GM18867 (cell line): ENCODE results near the gene LCNL1.

Source experiments
- ATAC-seq: cut with Tn5 transposase; IDR thresholded peaks from one replicate; pipeline ENCODE4 v1.9.1; 2021; ENCODE audit warnings: mild to moderate bottlenecking, moderate library complexity; ENCODE audit not compliant: unreplicated experiment

The LCNL1 gene

DNA sequence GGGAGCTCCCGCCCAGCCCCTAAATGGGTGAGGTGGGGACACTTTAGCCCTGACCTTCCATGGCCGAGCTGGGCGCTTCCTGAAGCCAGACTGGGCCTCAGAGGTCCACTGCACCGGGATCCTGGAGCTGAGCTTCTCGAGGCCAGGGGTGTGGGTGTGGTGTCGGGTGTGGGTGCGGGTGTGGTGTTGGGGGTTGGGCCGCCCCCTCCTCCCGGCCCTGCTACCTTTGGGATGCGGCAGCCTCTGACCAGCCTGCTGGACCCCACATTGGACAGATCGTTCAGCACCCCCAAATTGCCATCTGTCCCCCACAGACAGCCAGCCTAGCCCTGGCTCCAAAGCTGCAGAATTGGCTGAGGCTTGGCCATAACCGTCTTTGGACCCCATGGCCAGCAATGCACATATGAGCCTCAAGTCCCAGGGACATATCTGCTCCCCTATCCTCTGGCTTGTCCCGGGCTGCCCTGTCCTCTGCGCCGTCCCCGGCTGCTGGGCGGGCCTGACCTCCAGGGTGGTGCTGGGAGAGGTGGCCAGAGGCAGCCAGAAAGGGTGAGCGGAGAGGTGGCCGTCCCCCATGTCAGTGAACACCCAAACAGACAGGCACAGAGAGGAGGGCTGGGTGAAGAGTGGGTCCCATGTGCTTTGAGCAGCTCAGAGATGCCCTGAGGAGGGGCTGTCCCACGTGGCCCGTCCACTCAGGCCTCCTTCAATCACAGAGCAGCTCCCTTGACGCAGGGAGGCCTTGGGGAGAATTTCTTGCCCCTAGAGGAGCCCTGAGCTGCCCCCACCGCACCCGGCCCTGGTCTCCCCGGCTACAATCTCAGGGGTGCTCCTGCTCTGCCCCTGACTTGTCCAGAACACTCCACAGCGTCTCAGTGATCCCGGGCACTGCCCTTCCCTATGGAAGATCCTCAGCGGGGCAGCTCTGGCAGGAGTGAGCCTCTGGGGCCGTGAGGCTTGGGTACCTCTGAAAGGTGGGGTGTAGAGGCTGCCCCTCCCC, 8.9 kb upstream of the LCNL1 start:
- no peak for ATAC-seq

DNA sequence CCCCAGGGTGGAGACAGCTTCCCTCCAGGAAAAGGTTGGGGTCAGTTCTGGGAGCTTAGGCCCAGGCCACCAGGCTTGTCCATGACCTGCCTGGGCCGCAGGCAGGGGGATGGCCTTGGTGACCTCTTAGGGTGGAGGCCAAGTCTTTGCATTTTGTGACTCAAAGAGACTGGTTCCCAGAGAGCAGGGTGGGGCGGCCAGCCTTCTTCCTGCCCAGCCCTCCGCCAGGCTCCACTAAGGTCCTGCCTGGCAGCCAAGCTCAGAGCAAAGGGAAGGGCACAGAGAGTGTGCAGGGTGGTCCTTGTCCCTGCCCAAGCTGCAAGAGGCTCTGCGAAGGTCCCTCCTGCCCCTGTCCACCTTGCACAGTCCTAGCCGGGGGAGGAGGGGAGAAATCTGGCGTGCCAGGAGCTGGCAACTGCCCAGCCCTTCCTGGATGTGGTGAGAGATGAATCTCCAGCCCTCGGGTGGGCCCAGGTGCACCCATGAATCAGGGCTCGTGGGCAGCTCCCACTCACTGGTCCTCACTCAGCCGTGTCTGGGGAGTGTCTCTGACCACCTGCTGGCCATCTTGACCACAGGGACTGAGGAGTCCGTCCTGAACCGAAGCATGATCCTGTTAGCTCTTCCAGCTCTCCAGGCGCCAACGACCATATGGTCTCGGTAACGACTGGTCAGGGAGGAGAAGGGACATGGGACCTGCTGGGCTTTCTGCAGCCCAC, 7.8 kb upstream of the LCNL1 start:
- no peak for ATAC-seq

DNA sequence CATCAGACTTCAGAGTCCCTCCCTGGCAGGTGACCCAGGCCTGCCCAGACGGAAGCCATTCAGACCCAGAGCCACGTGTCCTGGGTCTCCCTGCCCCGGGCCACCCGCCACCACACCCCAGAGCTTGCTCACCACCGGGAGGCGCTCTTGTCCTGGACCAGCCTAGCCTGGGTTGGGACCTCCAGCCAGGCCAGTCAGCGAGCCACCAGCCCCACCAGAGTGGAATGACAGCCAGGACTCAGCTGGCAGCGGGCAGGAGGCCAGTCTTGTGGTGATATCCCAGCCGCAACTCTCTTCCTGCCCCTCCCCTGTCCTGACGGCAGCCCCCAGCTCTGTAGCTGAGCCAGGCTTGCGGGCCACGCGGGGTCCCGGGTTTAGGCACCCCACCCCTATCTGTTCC, 7.1 kb upstream of the LCNL1 start:
- ATAC-seq: no peak

DNA sequence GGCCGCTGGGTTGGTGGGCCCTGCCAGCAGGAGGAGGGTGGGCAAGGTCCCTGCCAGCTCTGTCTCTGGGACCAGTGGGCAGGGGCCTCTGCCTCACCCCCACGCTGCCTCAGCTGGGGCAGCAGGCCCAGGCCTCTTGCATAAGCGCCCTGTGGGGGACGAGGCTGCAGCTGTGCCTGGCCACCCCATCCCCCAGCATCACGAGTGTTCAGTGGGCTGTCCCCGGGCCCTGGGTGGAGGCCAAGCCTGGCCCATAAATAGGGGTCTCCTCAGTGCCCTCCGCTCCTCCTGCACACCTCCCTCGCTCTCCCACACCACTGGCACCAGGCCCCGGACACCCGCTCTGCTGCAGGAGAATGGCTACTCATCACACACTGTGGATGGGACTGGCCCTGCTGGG, 5.6 kb upstream of the LCNL1 start, which contains the start of gene PTGDS:
PTGDS (plus strand) TSS at position 282 of the 400 bp plus-strand sequence; CDS start at position 357, 75 bp downstream.
- ATAC-seq: no peak

DNA sequence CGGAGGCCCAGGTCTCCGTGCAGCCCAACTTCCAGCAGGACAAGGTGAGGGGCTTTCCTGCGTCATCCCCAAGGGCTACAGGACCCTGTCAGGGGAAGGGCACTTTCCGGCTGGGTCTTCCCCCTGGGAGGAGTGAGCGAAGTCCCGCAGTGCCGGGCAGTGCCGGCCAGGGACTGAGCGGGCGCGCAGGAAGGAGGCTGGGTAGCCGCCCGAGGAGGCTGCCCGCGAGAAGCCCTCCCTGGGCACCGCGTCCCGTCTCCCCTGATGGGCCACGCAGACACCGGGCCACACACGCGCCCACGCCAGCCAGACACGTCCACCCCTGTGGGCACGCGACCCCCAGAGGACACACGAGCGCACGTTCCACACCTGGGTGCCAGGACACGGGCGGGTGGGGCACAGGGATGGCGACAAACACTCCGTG, 5.1 kb upstream of the LCNL1 start:
- ATAC-seq: no peak

DNA sequence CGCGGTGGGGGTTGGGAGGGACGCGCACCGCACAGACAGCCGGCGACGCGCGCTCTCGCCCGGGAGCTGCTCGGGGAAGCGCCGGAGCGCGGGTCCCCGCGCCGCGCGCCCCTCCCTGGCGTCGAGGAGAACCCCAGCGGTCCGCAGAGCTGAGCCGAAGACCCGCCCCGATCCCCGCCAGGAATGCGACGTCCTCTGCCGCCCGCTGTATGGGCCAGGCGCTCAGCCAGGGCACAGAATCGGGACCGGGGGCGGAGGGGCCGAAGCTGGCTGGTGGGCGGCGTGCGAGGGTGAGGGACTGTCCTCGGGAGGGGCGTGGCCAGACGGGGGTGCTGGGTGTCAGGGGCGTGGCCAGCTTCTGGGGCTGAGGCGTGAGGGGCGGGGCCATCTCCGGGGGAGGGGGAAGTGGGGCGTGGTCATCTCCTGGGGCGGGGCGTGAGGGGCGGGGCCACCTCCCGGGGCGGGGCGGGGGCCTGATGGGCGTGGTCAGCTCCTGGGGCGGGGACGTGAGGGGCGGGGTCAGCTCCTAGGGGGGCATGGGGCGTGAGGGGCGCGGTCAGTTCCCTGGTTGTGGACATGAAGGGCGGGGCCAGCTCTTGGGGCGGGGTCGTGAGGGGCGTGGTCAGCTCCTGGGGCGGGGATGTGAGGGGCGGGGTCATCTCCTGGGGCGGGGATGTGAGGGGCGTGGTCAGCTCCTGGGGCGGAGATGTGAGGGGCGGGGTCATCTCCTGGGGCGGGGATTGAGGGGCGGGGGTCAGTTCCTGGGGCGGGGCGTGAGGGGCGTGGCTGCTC, 4.5 kb upstream of the LCNL1 start:
- ATAC-seq: no peak

DNA sequence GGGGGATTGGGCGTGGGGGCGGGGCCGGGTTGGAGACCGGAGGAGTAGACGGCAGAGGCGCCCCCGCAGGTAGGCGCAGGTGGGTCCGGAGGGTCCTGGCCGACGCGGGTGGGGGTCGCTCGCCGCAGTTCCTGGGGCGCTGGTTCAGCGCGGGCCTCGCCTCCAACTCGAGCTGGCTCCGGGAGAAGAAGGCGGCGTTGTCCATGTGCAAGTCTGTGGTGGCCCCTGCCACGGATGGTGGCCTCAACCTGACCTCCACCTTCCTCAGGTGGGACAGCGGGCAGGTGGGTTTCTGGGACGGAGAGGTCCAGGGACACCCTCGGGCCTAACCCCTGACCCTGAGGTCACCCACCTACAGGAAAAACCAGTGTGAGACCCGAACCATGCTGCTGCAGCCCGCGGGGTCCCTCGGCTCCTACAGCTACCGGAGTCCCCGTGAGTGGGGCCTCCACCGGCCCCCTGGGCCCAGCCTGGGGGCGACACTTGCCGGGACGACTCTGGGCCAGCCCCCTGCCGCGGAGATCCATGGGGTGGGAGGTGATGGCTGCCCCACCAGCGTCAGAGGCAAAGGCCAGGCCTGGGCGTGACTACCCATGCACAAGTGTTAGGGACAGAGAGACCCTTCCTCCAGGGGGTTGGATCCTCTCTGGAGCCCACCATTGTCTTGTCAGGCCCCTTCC, 3.8 kb upstream of the LCNL1 start:
- no peak for ATAC-seq

DNA sequence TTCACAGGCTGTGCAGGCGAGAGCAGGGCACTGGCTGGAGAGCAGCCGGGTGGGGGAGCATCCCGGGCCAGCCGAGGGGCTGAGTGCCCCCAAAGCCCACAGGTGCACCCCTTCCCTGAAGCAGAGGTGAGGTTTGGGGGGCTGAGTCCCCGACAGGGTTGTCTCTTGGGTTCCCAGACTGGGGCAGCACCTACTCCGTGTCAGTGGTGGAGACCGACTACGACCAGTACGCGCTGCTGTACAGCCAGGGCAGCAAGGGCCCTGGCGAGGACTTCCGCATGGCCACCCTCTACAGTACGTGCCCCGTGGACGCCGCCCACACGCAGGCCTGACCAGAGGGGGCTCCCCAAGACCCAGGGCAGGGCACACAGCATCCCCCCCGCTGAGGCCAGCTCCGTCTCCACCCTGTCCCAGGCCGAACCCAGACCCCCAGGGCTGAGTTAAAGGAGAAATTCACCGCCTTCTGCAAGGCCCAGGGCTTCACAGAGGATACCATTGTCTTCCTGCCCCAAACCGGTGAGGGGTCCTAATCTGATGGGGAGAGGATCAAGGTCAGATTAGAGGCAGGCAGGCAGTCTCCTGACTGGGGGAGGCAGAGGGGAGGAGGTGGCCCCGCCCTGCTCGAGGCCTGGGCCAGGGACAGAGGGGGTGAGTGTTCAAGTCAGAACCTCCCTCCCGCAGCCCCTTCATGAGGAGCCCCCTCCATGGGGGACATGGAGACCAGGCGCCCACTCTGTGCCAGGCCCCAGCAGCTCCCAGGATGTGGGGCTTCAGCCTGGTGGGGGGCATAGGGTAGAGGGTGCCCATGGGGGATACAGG, 2.8 kb upstream of the LCNL1 start:
- ATAC-seq: no peak

DNA sequence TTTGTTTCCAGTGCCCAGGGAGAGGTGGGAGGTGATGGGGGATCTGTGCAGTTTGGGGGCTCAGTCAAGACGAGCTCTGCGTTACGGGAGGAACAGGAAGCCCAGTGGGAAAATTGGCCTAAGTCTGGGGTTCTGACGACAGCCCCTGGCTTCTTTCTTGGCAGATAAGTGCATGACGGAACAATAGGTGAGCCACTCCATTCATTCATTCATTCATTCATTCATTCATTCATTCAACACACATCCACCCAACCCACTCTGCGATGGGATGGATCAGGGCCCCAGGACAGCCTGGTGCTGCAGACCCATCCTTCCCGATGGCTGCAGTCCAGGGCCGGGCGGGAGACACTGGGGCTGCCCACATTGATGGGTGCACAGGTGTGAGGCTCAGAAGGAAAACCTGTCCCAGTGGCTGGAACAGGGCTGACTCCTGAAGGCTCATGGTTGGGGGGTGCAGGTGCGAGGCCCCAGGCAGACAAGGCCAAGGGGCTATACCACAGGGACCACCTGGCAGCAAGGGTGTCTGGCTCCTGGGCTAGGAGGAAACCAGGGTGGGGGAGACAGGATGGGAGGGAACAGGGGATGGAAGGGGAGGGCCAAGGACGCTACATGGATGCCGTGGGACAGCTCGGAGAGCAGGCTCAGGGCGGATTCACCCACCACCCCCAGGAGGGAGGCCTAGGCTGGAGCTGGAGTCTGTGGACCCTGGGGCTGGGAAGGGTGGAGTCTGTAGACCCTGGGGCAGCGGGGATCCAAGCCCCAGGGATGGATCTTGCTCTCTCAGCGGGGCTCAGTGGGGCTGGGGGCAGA, 1.9 kb upstream of the LCNL1 start:
- no peak for ATAC-seq

DNA sequence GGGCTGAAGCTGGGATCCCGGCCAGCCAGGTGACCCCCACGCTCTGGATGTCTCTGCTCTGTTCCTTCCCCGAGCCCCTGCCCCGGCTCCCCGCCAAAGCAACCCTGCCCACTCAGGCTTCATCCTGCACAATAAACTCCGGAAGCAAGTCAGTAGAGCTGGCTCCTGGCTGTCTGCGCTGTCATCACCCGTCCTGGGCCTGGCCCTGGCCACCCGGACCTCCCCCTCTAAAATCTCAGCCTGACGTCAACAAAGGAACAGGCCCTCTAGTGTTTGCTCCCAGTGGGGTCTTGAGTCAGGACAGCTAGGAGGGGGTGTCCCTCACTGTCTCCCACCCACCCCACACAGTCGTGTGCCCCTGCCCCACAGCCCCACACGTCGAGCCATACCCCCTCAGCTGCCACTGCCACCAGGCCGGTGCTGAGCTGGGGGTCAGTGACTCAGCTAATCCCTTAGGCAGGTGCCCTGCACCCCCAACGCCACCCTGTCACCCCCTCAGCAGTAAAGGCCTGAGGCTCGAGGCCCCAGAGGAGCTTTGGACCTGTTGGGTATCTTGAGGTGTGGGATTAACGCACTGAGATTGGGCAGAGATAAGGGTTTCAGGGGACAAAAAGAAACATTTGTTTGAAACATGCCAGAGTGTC, 1.1 kb upstream of the LCNL1 start:
- no peak for ATAC-seq

DNA sequence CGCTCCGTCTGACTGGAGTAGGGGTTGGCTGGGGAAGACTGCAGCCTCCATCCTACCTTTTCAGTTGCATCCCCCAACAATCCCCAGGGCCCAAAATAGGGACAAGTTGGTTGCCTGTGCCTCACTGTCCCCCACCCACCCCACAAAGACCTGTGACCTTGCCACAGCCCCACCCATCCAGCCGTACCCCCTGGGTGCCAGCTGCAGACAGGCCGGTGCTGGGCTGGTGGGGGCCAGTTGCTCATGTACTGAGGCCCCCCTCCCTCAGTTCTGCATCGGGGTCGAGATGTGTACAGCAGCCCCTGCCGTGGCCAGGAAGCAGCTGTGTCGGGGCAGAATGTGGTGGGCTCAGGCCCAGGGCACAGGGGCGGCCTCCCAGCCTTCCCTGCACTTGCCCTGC, 374 bp downstream of the LCNL1 start:
- ATAC-seq: no peak

DNA sequence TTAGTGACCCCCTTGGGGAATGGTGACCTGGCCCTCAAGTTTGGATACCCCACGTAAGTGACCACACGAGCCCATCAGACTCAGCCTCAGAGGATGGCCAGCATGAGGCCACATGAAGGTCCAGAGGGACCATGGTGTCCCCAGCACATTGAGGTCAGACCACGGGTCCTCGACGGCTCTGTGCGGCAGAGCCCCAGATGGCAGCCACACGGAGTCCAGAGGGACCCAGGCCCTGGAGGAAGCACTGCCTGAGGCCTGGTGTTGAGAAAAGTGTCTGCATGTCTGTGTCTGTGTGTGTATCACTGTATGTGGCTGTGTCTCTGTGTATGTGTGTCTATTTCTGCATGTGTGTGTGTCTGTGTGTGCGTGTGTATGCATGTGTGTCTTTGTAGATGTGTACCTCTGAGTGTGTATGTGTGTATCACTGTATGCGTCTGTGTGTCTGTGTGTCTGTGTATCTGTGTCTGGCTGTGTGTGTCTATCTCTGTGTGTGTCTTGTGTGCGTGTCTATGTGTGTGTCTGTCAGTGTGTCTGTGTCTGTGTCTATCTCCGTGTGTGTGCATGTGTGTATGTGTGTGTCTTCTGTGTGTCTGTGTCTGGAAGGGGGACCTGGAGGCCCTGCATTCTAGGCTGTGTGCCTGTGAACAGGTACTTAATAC, 992 bp downstream of the LCNL1 start:
- no peak for ATAC-seq

DNA sequence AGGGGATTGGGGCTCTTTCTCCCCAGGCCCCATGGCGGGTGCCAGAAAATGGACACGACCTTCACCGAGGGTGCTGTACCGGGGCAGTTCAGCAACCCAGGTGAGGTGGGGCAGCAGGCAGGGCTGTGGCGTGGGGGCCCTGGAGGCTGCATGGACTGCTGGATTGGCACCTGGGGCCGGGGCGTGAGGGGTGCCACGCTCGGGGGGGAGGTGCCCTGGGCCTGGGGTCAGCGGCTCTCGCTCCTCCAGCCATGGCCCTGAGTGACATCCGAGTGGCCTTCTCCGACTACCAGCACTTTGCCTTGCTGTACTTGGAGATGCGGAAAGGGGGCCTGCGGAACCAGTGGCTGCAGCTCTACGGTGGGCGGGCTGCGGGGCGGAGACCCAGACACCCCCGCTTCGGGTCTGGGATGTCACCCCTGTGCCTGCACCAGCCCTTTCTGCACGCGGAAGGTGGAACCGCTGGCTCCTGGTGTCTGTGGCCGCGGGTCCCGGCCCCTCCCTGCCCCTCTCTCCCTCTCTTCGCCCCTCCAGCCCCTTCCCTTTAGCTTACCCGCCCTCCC, 1.8 kb downstream of the LCNL1 start:
- no peak for ATAC-seq

DNA sequence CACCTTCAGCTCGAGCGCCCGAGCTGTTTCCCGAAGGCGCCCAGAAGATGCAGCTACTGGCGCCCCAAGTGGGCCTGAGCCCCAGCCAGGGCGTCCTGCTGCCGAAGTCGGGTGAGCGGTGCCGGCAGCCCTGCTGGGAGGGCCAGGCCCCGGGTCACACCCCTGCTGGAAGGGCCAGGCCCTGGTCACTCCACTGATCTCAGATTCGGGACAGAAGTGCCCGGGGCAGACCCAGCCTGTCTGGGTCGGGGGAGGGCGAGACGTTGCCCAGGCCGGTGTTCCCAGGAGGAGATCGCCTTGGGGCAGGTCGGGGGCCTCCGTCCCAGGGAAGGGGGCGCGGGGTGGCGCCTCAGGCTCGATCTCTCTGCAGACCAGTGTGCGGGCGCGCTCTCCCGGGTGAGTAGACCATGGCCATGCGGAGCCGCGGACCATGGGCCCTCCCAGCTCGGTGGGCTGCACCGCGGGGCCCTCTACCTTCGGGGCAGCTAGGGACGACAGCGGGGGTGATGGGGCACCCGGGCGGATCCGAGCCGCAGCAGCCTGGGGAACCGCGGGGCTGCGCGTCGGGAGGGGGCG, 2.3 kb downstream of the LCNL1 start:
- ATAC-seq: no peak

DNA sequence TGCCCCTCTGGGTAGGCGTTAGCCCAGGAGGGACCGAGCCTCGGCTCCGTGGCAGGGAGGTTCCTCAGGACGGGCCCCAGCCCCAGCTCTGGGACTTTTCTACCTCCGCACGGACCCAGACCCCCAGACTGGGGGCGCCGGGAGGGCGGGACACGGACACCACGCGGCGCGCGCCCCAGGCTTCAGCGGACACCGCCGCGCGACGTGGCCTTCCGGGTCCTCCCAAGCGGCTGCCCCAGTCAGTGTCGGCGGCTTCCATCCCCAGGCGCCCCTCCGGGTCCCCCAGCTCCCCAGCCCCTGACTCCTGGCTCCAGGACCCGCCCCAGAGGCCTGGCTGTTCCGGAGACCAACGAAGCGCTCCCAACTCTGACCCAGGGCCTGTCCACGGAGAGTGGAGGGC, 3.1 kb downstream of the LCNL1 start:
- ATAC-seq: no peak

DNA sequence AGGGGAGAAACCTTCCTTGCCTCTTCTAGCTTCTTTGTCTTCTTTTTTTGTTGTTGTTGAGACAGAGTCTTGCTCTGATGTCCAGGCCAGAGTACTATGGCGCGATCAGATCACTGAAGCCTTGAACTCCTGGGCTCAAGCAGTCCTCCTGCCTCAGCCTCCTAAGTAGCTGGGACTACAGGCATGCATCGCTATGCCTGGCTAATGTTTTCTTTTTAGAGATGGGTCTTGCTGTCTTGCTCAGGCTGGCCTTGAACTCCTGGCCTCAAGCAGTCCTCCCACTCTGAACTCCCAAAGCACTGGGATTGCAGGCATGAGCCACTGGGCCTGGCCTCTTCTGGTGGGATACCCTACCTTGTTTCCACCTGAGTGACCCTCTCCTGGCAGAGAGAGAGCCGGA, 6.1 kb downstream of the LCNL1 start:
- no peak for ATAC-seq

DNA sequence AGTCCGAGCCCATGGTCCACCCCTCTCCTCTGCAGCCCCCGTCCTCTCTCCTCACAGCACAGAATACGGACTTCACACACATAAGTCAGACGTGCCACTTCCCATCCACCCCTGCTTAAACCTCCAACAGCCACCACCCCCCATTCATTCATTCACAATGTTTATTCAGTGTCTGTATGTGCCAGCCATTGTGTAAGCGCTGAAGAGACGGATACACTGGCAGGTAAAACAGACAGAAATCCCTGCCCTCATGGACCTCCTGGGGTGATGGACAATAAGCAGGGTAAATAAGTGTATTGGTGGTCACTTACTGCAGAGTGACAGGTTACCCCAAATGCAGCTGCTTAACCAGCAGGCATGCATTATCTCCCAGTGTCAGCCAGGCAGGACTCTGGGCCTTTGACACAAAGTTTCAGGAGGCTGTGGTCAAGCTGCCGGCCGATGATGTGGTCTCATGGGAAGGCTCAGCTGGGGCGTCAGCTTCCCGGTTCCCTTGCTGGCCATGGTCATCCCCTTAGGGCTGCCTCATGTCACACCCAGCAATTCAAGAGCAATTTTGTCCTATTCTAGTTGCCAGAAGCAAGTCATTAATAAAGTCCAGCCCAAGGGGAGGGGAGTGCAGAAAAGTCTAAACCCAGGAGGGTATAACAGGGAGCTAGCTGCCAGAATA, 7.6 kb downstream of the LCNL1 start:
- ATAC-seq: no peak
